ENCODE results near the gene SPPL3. TPM values are rescaled to one million over a fixed set of nuclear protein-coding genes. Genes with fewer than 3 reads are reported as not detected.
"Not testable (repeated sequence)": the region's sequence is repeated elsewhere in the genome, so short reads cannot be mapped to it uniquely, and the experiment has no call there.

SPPL3 gene
- polyA plus RNA-seq, 3 donors, result 76.5 to 85.2 (median 84.3) TPM

GRCh38 chr12:120741476-120742421 lies 162.4 kb downstream of the SPPL3 start:
- no peak for DNase-seq (ENCODE audit: extremely low read depth in 1 of 11, low read depth in 9 of 11, low spot score in 4 of 11)

- DNase-seq (ENCODE audit: extremely low read depth in 1 of 11, low read depth in 9 of 11, low spot score in 4 of 11), result no peak
Measured at GRCh38 chr12:120740871-120741270, 163.3 kb downstream of the SPPL3 start.

- DNase-seq (ENCODE audit: extremely low read depth in 1 of 11, low read depth in 9 of 11, low spot score in 4 of 11), result no peak
Measured at GRCh38 chr12:120739821-120740613, 164.1 kb downstream of the SPPL3 start.

- DNase-seq (ENCODE audit: extremely low read depth in 1 of 11, low read depth in 9 of 11, low spot score in 4 of 11), result no peak
Measured at GRCh38 chr12:120739031-120739762, 165.0 kb downstream of the SPPL3 start.

- no peak for DNase-seq (ENCODE audit: extremely low read depth in 1 of 11, low read depth in 9 of 11, low spot score in 4 of 11)
Measured at GRCh38 chr12:120738252-120739030, 165.7 kb downstream of the SPPL3 start.

GRCh38 chr12:120737557-120738251 lies 166.5 kb downstream of the SPPL3 start:
- no peak for DNase-seq (ENCODE audit: extremely low read depth in 1 of 11, low read depth in 9 of 11, low spot score in 4 of 11)

- no peak for DNase-seq (ENCODE audit: extremely low read depth in 1 of 11, low read depth in 9 of 11, low spot score in 4 of 11)
Measured at GRCh38 chr12:120736404-120737331, 167.5 kb downstream of the SPPL3 start.

GRCh38 chr12:120735181-120735580 lies 169.0 kb downstream of the SPPL3 start:
- no peak for DNase-seq (ENCODE audit: extremely low read depth in 1 of 11, low read depth in 9 of 11, low spot score in 4 of 11)

- DNase-seq (ENCODE audit: extremely low read depth in 1 of 11, low read depth in 9 of 11, low spot score in 4 of 11), result no peak
Measured at GRCh38 chr12:120734210-120734609, 169.9 kb downstream of the SPPL3 start.

- no peak for DNase-seq (ENCODE audit: extremely low read depth in 1 of 11, low read depth in 9 of 11, low spot score in 4 of 11)
Measured at GRCh38 chr12:120733574-120733973, 170.6 kb downstream of the SPPL3 start.

GRCh38 chr12:120732198-120732597 lies 172.0 kb downstream of the SPPL3 start:
- not testable (repeated sequence) for DNase-seq (ENCODE audit: extremely low read depth in 1 of 11, low read depth in 9 of 11, low spot score in 4 of 11)

- no peak for DNase-seq (ENCODE audit: extremely low read depth in 1 of 11, low read depth in 9 of 11, low spot score in 4 of 11)
Measured at GRCh38 chr12:120726961-120727360, 177.2 kb downstream of the SPPL3 start.

GRCh38 chr12:120726510-120726793 lies 177.7 kb downstream of the SPPL3 start:
- DNase-seq (ENCODE audit: extremely low read depth in 1 of 11, low read depth in 9 of 11, low spot score in 4 of 11), result no peak

GRCh38 chr12:120725659-120726509 lies 178.3 kb downstream of the SPPL3 start, which contains the start of gene ACADS:
ACADS (plus strand) TSS chr12:120725826; CDS start chr12:120725886, 60 bp downstream.
- DNase-seq (ENCODE audit: extremely low read depth in 1 of 11, low read depth in 9 of 11, low spot score in 4 of 11), result peak; percentile 61 to 83 (median 74)

- DNase-seq (ENCODE audit: extremely low read depth in 1 of 11, low read depth in 9 of 11, low spot score in 4 of 11), result no peak
Measured at GRCh38 chr12:120725151-120725658, 179.0 kb downstream of the SPPL3 start.

GRCh38 chr12:120724720-120725119 lies 179.4 kb downstream of the SPPL3 start:
- DNase-seq (ENCODE audit: extremely low read depth in 1 of 11, low read depth in 9 of 11, low spot score in 4 of 11), result no peak
